ENCODE results near the gene NDST3. TPM values are rescaled to one million over a fixed set of nuclear protein-coding genes. Genes with fewer than 3 reads are reported as not detected.
"Not testable (repeated sequence)": the region's sequence is repeated elsewhere in the genome, so short reads cannot be mapped to it uniquely, and the experiment has no call there.

The NDST3 gene
- polyA plus RNA-seq, 5 donors, result 1.1 to 2.0 (median 1.6) TPM

- DNase-seq, result no peak
Observed at GRCh38 chr4:118270492-118270891, 236.2 kb downstream of the NDST3 start.

- no peak for DNase-seq
Observed at GRCh38 chr4:118271788-118272187, 237.5 kb downstream of the NDST3 start.

- DNase-seq, result no peak
Observed at GRCh38 chr4:118273642-118274041, 239.4 kb downstream of the NDST3 start.

GRCh38 chr4:118276580-118276979 is 242.3 kb downstream of the NDST3 start:
- DNase-seq, result no peak

GRCh38 chr4:118277243-118277642 is 243.0 kb downstream of the NDST3 start:
- DNase-seq, result no peak

- DNase-seq, result peak; percentile 90
Observed at GRCh38 chr4:118278473-118279274, 244.4 kb downstream of the NDST3 start.

DNA sequence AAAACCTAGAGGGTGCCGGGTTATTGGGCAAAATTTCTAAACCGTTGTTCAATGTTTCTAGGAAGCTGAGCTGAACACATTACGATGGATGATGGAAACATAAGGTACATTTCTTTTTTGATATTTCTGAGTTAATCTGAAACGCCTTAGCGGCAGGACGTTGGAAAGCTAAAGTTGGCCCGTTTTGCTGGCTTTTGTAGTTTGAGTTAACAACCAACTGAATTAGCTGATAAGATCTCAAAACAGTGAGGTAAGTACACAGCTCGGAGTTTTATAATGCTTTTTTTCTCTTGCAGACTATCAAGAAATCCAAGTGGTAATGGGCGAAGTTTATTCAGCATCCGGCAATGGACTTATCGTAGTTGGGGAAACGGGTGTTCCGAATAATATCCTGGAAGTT is 245.0 kb downstream of the NDST3 start:
- no peak for DNase-seq

DNA sequence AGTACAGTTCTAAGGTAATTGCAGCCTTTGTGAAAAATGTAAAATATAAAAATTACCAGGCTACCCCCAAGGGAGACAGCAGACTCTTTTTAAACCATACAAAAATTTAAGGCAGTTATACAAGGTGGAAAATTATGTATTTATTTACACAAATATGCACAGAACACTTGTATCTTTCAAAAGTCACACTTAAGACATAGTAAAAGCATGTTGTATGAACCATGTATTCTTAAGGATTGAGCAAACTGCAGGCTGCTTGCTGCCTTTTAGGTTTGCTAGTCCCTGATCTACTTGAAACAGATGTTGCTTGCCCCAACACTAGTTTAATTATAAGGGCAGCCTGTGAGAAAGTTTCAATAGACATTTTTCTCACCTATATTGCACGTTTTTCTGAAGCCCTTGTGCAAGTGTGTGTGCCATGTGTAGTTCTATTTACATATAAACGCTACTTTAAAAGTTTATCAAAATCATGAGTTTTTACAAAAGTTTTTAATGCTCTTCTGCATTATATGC is 245.7 kb downstream of the NDST3 start:
- DNase-seq, result no peak

- peak; percentile 47 to 57 for DNase-seq
Observed at GRCh38 chr4:118280501-118281218, 246.4 kb downstream of the NDST3 start.

GRCh38 chr4:118281611-118282442 is 247.5 kb downstream of the NDST3 start:
- no peak for DNase-seq

GRCh38 chr4:118282692-118283091 is 248.4 kb downstream of the NDST3 start:
- DNase-seq, result no peak

GRCh38 chr4:118284169-118284568 is 249.9 kb downstream of the NDST3 start:
- DNase-seq, result no peak

DNA sequence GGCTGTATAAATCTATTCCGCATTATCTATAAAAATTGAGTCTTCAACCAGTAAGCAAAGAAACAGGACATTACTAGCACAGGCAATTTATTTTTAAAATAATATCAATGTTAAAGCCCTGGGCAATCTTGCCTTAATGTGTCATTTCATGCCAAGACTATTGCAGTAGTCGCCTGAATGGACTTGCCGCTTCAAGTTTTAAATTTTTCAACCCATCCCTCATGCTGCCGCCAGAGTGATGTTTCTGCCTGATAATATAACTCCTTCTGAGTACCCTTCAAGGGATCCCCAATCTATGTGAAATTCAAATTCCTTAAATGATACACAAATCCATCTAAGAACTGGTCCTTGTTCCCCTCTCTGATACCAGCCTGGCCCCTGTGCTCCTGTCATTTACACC is 251.6 kb downstream of the NDST3 start:
- no peak for DNase-seq

GRCh38 chr4:118286685-118287084 is 252.4 kb downstream of the NDST3 start:
- DNase-seq, result no peak

- DNase-seq, result peak in 1 of 2 donors; percentile 43
Observed at GRCh38 chr4:118287711-118288451, 253.6 kb downstream of the NDST3 start.

GRCh38 chr4:118289794-118290193 is 255.5 kb downstream of the NDST3 start:
- peak; percentile 74 to 80 for DNase-seq

GRCh38 chr4:118290951-118291350 is 256.7 kb downstream of the NDST3 start:
- DNase-seq, result no peak

DNA sequence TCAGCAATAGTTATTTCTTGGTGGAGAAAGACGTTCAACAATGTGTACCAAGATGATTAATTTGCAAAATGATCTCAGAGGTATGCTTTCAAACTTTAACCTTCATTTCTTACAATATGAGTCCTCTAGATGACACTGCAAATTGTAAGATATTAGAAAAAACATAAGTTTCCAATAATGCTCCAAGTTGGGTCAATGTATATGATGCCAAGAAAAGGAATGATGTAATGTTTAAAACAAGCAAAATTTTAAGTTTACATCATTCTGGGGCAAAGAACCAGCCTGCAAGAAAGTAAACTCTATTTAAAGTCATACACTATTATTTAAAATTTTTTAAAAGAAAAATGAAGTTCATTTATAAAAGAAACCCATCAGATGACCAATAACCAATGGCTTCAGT is 262.4 kb downstream of the NDST3 start:
- DNase-seq, result no peak

GRCh38 chr4:118299619-118300018 is 265.3 kb downstream of the NDST3 start:
- DNase-seq, result not testable (repeated sequence)

GRCh38 chr4:118307643-118308042 is 273.4 kb downstream of the NDST3 start:
- no peak for DNase-seq

All from right lung (tissue), 5 donors.